K562 (cell line): ENCODE results near the gene MPI. TPM values are rescaled to one million over a fixed set of nuclear protein-coding genes. Genes with fewer than 3 reads are reported as not detected.

Experiments used
- ESRRA ChIP-seq: fragments of 450-650 bp; IDR thresholded peaks from 2 replicates; pipeline ENCODE4 v1.6.1; 2014; ENCODE audit warnings: low read depth, mild to moderate bottlenecking, moderate library complexity, borderline replicate concordance
- FOXK2 ChIP-seq, 2 experiments: fragments of 450-650 bp; IDR thresholded peaks in 1 of 2; conservative IDR thresholded peaks in 1 of 2; 2 replicates each; pipeline ENCODE4 v1.6.1; 2016; ENCODE audit warnings: low read depth in 2 of 2, mild to moderate bottlenecking in 1 of 2
- IFI16 ChIP-seq: fragments of 250-450 bp; sonication (Bioruptor Pico); IDR thresholded peaks from 2 replicates; pipeline ENCODE4 v2.1.2; 2022; ENCODE audit warnings: mild to moderate bottlenecking, inconsistent platforms
- JUN ChIP-seq, 2 experiments: sonication (generic) in 1 of 2; formaldehyde crosslinking in 1 of 2; IDR thresholded peaks; 2 replicates each; pipeline versions ENCODE4 v1.6.1 to v1.8.0; 2012 to 2022; ENCODE audit warnings: borderline replicate concordance in 2 of 2, mild to moderate bottlenecking in 2 of 2, improper control_type of control experiment in 1 of 2, low read depth in 1 of 2, low read length in 1 of 2, missing genetic modification reagents in 1 of 2
- KDM5B ChIP-seq: fragments of 200-600 bp; sonication (generic); IDR thresholded peaks from 2 replicates; pipeline ENCODE4 v1.6.1; 2012; ENCODE audit warnings: low read depth, mild to moderate bottlenecking, moderate library complexity, low read length, control low read depth, inconsistent platforms; ENCODE audit not compliant: insufficient replicate concordance
- MAFF ChIP-seq: IDR thresholded peaks from 2 replicates; pipeline ENCODE4 v1.6.1; 2012; ENCODE audit warnings: low read length, improper control_type of control experiment
- NCOA2 ChIP-seq, 2 experiments: fragments of 450-650 bp; IDR thresholded peaks; 2 replicates each; pipeline ENCODE4 v1.6.1; 2018; ENCODE audit warnings: mild to moderate bottlenecking in 2 of 2, moderate library complexity in 1 of 2; ENCODE audit not compliant: partially characterized antibody in 2 of 2
- PHF20 ChIP-seq: fragments of 450-650 bp; IDR thresholded peaks from 2 replicates; pipeline ENCODE4 v1.6.1; 2018; ENCODE audit not compliant: partially characterized antibody
- PHF8 ChIP-seq: fragments of 200-600 bp; sonication (generic); IDR thresholded peaks from 2 replicates; pipeline ENCODE4 v1.6.1; 2012; ENCODE audit warnings: mixed run types, mild to moderate bottlenecking, inconsistent platforms, low read length, moderate library complexity, borderline replicate concordance
- POLR2AphosphoS5 ChIP-seq: IDR thresholded peaks from 2 replicates; pipeline ENCODE4 v1.6.1; 2011; ENCODE audit warnings: mild to moderate bottlenecking, low read depth, low read length, moderate library complexity; ENCODE audit not compliant: control insufficient read depth, insufficient read depth
- TAF15 ChIP-seq: fragments of 200-400 bp; formaldehyde crosslinking; IDR thresholded peaks from 2 replicates; pipeline ENCODE4 v1.6.1; 2017; ENCODE audit warnings: mild to moderate bottlenecking, low read depth, low read length, moderate library complexity
- ZNF174 ChIP-seq: fragments of 250-450 bp; sonication (Bioruptor Pico); IDR thresholded peaks from 2 replicates; pipeline ENCODE4 v1.4.0; 2020; ENCODE audit warnings: mild to moderate bottlenecking
- ZNF274 ChIP-seq: IDR thresholded peaks from 2 replicates; pipeline ENCODE4 v1.6.1; 2011; ENCODE audit warnings: low read depth, mild to moderate bottlenecking, low read length, moderate library complexity, borderline replicate concordance
- polyA plus RNA-seq, 8 experiments: library from polyadenylated mRNA; depleted of rRNA in 4 of 8; stranded (reverse) in 5 of 8; unstranded in 3 of 8; fragments of >200 nt; fragmentation: Nextera tagmentation in 2 of 8; fragmentation: Illumina TruSeq in 1 of 8; extraction: Ambion mirVana in 2 of 8; extraction: Trizol in 1 of 8; gene quantifications; 2 replicates each; pipeline versions ENCODE4 v1.2.1 to v1.2.3, GENCODE V29; 2011 to 2014; ENCODE audit warnings: inconsistent platforms in 1 of 8, missing spikeins in 1 of 8
- total RNA-seq, 7 experiments: library from RNA; depleted of rRNA in 6 of 7; stranded (reverse); fragments of >200 nt in 6 of 7; fragmentation: Illumina TruSeq in 2 of 7; extraction: Trizol in 2 of 7; gene quantifications; 2 replicates each; pipeline versions ENCODE4 v1.2.1 to v1.2.3, GENCODE V29; 2011 to 2021; ENCODE audit warnings: low replicate concordance in 1 of 7
- TF ChIP-seq, protein P1 (sequence below): fragments of 450-650 bp; formaldehyde crosslinking; IDR thresholded peaks from 2 replicates; pipeline ENCODE4 v1.4.0; 2020; ENCODE audit warnings: mild to moderate bottlenecking, moderate library complexity
- TF ChIP-seq, protein P2 (sequence below): sonication (generic); formaldehyde crosslinking; IDR thresholded peaks from 2 replicates; pipeline ENCODE4 v1.8.0; 2022; ENCODE audit warnings: mild to moderate bottlenecking, missing genetic modification reagents
- TF ChIP-seq, protein P3 (sequence below): sonication (generic); formaldehyde crosslinking; IDR thresholded peaks from 2 replicates; pipeline ENCODE4 v1.8.1; 2023; ENCODE audit warnings: mild to moderate bottlenecking, missing genetic modification reagents
- TF ChIP-seq, protein P4 (sequence below), 3 experiments: IDR thresholded peaks in 2 of 3; conservative IDR thresholded peaks in 1 of 3; 2 replicates each; pipeline ENCODE4 v1.5.1; 2011 to 2012; ENCODE audit warnings: low read length in 3 of 3, mild to moderate bottlenecking in 3 of 3, control low read depth in 2 of 3, improper control_type of control experiment in 1 of 3, inconsistent platforms in 1 of 3, low read depth in 1 of 3, mixed read lengths in 1 of 3, moderate library complexity in 1 of 3; ENCODE audit not compliant: insufficient read depth in 2 of 3

MPI gene
- total and polyA plus RNA-seq, 9 of the 15 experiments (the other 6 are each of a cell fraction or from before 2014, with no cell fraction given): 30.7 to 105 (median 40.5) TPM

DNA sequence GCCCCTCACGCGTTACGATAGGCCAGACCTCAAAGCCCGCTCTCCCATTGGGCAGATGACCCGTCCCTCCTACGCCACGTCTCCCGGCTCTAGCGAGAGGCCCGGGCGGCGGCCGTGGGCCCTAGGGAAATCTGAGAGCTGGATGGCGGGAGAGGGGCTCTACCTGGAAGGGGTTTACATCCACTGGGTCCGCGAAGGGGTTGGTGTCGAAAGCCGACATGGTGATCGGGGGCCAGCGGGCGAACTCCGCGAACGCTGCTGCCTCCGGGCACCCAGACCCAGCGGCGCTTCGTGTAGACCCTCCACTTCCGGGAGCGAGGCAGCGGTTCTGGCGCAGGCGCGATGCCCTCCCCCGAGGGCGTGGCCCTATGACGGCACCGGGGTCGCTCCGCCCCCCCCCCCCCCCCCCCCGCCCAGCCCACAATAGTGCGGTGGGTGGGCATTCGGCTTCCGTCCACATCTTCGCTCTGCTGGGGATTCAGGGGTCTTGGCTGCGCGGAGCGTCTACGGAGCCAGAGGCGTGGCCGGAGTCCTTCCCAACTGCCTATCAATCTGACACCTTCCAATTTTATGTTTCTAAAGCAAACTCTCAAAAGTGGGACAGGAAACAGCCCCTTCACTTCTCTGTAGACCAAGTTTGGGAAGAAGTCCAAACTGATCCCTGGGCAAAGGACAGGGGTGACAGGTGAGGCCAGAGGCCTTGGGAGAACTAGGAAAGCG is 16.6 kb upstream of the MPI start, which contains the start of gene SCAMP2 (continued):
- no peak for TF ChIP-seq JUN (IDR thresholded peaks at IDR 0.05; ENCODE audit: borderline replicate concordance, low read depth, low read length)
- TF ChIP-seq JUN (CRISPR knock-in tag; IDR thresholded peaks at IDR 0.05; ENCODE audit: borderline replicate concordance): no peak
- 0 out of 4 replicates have a peak, but pooled peaks of 1 of the 2 experiments have one; percentile 20 for TF ChIP-seq FOXK2 (conservative IDR thresholded peaks at IDR 0.05 in 1 of 2, IDR thresholded peaks at IDR 0.05 in 1 of 2; ENCODE audit: low read depth in 2 of 2)
- no peak for TF ChIP-seq ZNF174
- TF ChIP-seq POLR2AphosphoS5: peak; percentile 71; the same call in 1 of the 2 replicates
- TF ChIP-seq, protein P1, sequence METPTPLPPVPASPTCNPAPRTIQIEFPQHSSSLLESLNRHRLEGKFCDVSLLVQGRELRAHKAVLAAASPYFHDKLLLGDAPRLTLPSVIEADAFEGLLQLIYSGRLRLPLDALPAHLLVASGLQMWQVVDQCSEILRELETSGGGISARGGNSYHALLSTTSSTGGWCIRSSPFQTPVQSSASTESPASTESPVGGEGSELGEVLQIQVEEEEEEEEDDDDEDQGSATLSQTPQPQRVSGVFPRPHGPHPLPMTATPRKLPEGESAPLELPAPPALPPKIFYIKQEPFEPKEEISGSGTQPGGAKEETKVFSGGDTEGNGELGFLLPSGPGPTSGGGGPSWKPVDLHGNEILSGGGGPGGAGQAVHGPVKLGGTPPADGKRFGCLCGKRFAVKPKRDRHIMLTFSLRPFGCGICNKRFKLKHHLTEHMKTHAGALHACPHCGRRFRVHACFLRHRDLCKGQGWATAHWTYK (CRISPR knock-in tag): 0 out of 2 replicates have a peak, but pooled peaks have one; percentile 14
- peak; percentile 98 for TF ChIP-seq PHF8
- TF ChIP-seq ESRRA: no peak
- no peak for TF ChIP-seq IFI16 (CRISPR knock-in tag)
- peak; percentile 88 for TF ChIP-seq KDM5B
- no peak for TF ChIP-seq NCOA2 (IDR thresholded peaks at IDR 0.05; ENCODE audit: partially characterized antibody in 2 of 2)
- TF ChIP-seq TAF15: no peak
- TF ChIP-seq ZNF274: no peak
- TF ChIP-seq, protein P2, sequence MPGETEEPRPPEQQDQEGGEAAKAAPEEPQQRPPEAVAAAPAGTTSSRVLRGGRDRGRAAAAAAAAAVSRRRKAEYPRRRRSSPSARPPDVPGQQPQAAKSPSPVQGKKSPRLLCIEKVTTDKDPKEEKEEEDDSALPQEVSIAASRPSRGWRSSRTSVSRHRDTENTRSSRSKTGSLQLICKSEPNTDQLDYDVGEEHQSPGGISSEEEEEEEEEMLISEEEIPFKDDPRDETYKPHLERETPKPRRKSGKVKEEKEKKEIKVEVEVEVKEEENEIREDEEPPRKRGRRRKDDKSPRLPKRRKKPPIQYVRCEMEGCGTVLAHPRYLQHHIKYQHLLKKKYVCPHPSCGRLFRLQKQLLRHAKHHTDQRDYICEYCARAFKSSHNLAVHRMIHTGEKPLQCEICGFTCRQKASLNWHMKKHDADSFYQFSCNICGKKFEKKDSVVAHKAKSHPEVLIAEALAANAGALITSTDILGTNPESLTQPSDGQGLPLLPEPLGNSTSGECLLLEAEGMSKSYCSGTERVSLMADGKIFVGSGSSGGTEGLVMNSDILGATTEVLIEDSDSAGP (CRISPR knock-in tag): no peak
- TF ChIP-seq, protein P3, sequence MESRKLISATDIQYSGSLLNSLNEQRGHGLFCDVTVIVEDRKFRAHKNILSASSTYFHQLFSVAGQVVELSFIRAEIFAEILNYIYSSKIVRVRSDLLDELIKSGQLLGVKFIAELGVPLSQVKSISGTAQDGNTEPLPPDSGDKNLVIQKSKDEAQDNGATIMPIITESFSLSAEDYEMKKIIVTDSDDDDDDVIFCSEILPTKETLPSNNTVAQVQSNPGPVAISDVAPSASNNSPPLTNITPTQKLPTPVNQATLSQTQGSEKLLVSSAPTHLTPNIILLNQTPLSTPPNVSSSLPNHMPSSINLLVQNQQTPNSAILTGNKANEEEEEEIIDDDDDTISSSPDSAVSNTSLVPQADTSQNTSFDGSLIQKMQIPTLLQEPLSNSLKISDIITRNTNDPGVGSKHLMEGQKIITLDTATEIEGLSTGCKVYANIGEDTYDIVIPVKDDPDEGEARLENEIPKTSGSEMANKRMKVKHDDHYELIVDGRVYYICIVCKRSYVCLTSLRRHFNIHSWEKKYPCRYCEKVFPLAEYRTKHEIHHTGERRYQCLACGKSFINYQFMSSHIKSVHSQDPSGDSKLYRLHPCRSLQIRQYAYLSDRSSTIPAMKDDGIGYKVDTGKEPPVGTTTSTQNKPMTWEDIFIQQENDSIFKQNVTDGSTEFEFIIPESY (CRISPR knock-in tag): no peak
- peak; percentile 98 for TF ChIP-seq PHF20
- no peak for TF ChIP-seq MAFF
- TF ChIP-seq, protein P4, sequence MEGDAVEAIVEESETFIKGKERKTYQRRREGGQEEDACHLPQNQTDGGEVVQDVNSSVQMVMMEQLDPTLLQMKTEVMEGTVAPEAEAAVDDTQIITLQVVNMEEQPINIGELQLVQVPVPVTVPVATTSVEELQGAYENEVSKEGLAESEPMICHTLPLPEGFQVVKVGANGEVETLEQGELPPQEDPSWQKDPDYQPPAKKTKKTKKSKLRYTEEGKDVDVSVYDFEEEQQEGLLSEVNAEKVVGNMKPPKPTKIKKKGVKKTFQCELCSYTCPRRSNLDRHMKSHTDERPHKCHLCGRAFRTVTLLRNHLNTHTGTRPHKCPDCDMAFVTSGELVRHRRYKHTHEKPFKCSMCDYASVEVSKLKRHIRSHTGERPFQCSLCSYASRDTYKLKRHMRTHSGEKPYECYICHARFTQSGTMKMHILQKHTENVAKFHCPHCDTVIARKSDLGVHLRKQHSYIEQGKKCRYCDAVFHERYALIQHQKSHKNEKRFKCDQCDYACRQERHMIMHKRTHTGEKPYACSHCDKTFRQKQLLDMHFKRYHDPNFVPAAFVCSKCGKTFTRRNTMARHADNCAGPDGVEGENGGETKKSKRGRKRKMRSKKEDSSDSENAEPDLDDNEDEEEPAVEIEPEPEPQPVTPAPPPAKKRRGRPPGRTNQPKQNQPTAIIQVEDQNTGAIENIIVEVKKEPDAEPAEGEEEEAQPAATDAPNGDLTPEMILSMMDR (IDR thresholded peaks at IDR 0.05 in 2 of 3, conservative IDR thresholded peaks at IDR 0.05 in 1 of 3; ENCODE audit: insufficient read depth in 2 of 3, low read depth in 1 of 3, low read length in 3 of 3): no peak
